Fibroblast of villous mesenchyme (primary cell): ENCODE measurements around the gene QRICH1. TPM values are rescaled to one million over a fixed set of nuclear protein-coding genes. Genes with fewer than 3 reads are reported as not detected.

Experiments used
- DNase-seq: peaks from one replicate; pipeline ENCODE4 v3.0.0-alpha.2; 2010; ENCODE audit warnings: low read depth
- H3K4me3 ChIP-seq: 2 replicates; pipeline ENCODE4 v1.5.1; 2011; ENCODE audit warnings: low read depth, mild to moderate bottlenecking, low read length
- small RNA-seq: library from RNA; depleted of rRNA; stranded (forward); fragments of <200 nt; gene quantifications from one replicate; pipeline ENCODE3, GENCODE V24; 2012
- total RNA-seq: library from RNA; depleted of rRNA; stranded (reverse); fragments of >200 nt; gene quantifications from 2 replicates; pipeline ENCODE4 v1.2.3, GENCODE V29; 2012
- TF ChIP-seq, protein P1 (sequence below): IDR thresholded peaks from 2 replicates; pipeline ENCODE4 v1.5.1; 2012; ENCODE audit warnings: low read depth, mild to moderate bottlenecking, low read length; ENCODE audit not compliant: insufficient read depth

The QRICH1 gene
- total RNA-seq, 1 donor: 188 TPM

DNA sequence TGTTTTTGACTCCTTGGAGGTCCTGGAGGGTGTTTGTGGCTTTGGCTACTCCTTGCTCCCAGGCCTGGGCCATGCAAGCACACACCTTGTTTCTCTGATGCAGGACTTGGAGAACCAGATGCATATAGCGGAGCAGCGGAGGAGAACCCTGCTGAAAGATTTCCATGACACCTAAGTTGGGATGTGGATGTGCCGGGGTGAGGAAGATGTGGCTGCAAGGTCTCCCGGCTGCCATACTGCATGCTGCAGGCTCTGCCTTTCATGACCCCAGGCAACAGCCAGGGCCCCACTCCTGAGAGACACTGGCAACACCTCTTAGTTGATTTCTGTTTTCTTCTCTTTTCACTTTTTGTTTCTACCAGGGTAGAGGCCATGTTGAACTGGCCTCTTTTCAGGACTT is 110.8 kb downstream of the QRICH1 start:
- TF ChIP-seq, protein P1, sequence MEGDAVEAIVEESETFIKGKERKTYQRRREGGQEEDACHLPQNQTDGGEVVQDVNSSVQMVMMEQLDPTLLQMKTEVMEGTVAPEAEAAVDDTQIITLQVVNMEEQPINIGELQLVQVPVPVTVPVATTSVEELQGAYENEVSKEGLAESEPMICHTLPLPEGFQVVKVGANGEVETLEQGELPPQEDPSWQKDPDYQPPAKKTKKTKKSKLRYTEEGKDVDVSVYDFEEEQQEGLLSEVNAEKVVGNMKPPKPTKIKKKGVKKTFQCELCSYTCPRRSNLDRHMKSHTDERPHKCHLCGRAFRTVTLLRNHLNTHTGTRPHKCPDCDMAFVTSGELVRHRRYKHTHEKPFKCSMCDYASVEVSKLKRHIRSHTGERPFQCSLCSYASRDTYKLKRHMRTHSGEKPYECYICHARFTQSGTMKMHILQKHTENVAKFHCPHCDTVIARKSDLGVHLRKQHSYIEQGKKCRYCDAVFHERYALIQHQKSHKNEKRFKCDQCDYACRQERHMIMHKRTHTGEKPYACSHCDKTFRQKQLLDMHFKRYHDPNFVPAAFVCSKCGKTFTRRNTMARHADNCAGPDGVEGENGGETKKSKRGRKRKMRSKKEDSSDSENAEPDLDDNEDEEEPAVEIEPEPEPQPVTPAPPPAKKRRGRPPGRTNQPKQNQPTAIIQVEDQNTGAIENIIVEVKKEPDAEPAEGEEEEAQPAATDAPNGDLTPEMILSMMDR: no peak
- no peak overlapping the region for H3K4me3 ChIP-seq
- DNase-seq: no peak

DNA sequence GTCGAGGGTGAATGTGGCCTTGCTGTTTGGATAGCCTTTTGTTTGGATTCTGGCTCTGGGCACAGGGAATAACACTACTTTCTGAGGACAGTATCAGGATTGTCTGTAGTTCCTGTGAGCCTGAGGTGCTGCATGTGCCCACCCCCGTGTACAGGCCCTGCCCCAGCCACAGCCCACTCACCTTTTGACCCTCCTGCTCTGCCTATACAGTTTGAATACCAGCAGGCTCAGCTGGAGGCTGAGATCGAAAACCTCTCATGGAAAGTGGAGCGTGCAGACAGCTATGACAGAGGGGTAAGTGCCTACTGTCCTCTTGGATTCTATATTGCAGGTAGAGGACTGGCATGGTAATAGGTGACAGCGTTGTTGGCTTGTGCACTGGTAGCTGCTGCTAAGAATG is 111.2 kb downstream of the QRICH1 start:
- DNase-seq: no peak
- TF ChIP-seq, protein P1: no peak

GRCh38 chr3:48982016-48982415 is 111.9 kb downstream of the QRICH1 start:
- TF ChIP-seq, protein P1: no peak
- H3K4me3 ChIP-seq: no peak overlapping the region
- no peak for DNase-seq

More for the DNA sequence above, 111.2 kb downstream of the QRICH1 start:
- H3K4me3 ChIP-seq: no peak overlapping the region

DNA sequence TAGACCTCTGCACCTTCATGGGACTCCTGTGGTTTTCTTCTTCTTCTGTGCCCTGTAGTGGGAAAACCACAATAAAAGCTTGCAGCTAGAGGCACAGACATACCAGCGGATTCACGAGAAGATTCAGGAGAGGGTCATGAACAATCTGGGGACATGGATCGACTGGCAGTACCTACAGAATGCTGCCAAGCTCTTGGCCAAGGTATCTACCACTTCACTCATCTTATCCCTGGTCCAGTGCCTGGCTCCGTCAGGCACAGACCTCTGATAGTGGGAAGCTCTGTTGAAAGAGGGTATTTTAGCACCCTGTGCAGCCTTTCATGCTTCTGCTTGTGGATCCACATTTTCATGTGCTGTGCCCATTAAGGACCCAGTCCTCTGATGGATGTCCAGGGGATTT is 113.6 kb downstream of the QRICH1 start:
- no peak for DNase-seq
- no peak overlapping the region for H3K4me3 ChIP-seq
- TF ChIP-seq, protein P1: no peak

Small RNA genes within 50 kb of the gene (small RNA-seq; reads per million reads assigned to genes)
- gene MIR191 (22,638 reads per million, percentile 100 among the genes with 10 or more reads in this experiment), gene MIR425 (1,488 reads per million, percentile 99 among the genes with 10 or more reads in this experiment), gene RN7SL182P (not detected)

Other genes starting within 250 kb of the QRICH1 start
- 47.0 and 47.9 TPM in 2 replicates for gene PRKAR2A, start 246.2 kb downstream of the QRICH1 start, total RNA-seq
- gene SLC25A20, start 195.2 kb downstream of the QRICH1 start, total RNA-seq: 14.5 and 20.7 TPM in 2 replicates
- 69.6 and 87.2 TPM in 2 replicates for gene ARIH2, start 175.2 kb downstream of the QRICH1 start, total RNA-seq
- 23.8 and 26.8 TPM in 2 replicates for gene P4HTM, start 103.8 kb downstream of the QRICH1 start, total RNA-seq
- gene WDR6, start 86.7 kb downstream of the QRICH1 start, total RNA-seq: 75.6 and 77.3 TPM in 2 replicates
- 40.6 and 43.2 TPM in 2 replicates for gene DALRD3, start 75.5 kb downstream of the QRICH1 start, total RNA-seq
- gene NDUFAF3, start 72.0 kb downstream of the QRICH1 start, total RNA-seq: 39.3 and 48.3 TPM in 2 replicates
- gene IMPDH2, start 64.7 kb downstream of the QRICH1 start, total RNA-seq: 225 and 260 TPM in 2 replicates
- 215 and 302 TPM in 2 replicates for gene QARS1, start 10.7 kb upstream of the QRICH1 start, total RNA-seq
- gene USP19, start 26.8 kb upstream of the QRICH1 start, total RNA-seq: 30.3 and 36.3 TPM in 2 replicates
- 369 and 378 TPM in 2 replicates for gene LAMB2, start 39.0 kb upstream of the QRICH1 start, total RNA-seq
- gene CCDC71, start 72.3 kb upstream of the QRICH1 start, total RNA-seq: 22.9 and 24.2 TPM in 2 replicates
- gene KLHDC8B, start 77.5 kb upstream of the QRICH1 start, total RNA-seq: 19.4 and 22.9 TPM in 2 replicates
- gene C3orf62, start 183.2 kb upstream of the QRICH1 start, total RNA-seq: 1.3 and 2.3 TPM in 2 replicates
- 21.6 and 23.3 TPM in 2 replicates for gene USP4, start 246.0 kb upstream of the QRICH1 start, total RNA-seq